Neural progenitor cell (in vitro differentiated cells): ENCODE data around the gene TTC39A. TPM values are rescaled to one million over a fixed set of nuclear protein-coding genes. Genes with fewer than 3 reads are reported as not detected.
A peak's percentile ranks its signal among the peaks of the same experiment; 100 is the strongest.

Source experiments
- DNase-seq: peaks from one replicate; pipeline ENCODE4 v3.0.0-alpha.2; 2016; ENCODE audit warnings: low spot score
- H2AFZ ChIP-seq: fragments of 200-600 bp; sonication (generic); replicated peaks from 2 replicates; pipeline ENCODE4 v1.6.1; 2016; ENCODE audit warnings: antibody characterized with exemption
- H3F3A ChIP-seq: fragments of 200-600 bp; sonication (generic); 2 replicates; pipeline ENCODE4 v1.6.1; 2016; ENCODE audit warnings: antibody characterized with exemption, low read depth
- H3K27ac ChIP-seq: fragments of 200-600 bp; sonication (generic); 2 replicates; pipeline ENCODE4 v1.5.1; 2016; ENCODE audit warnings: mild to moderate bottlenecking
- H3K27me3 ChIP-seq: fragments of 200-600 bp; sonication (generic); 2 replicates; pipeline ENCODE4 v1.6.1; 2016; ENCODE audit warnings: mild to moderate bottlenecking, moderate library complexity
- H3K36me3 ChIP-seq: fragments of 200-600 bp; sonication (generic); 2 replicates; pipeline ENCODE4 v1.5.1; 2016
- H3K4me1 ChIP-seq: fragments of 200-600 bp; sonication (generic); 2 replicates; pipeline ENCODE4 v1.6.1; 2016; ENCODE audit warnings: mixed run types
- H3K4me2 ChIP-seq: fragments of 200-600 bp; sonication (generic); 2 replicates; pipeline ENCODE4 v1.6.1; 2016
- H3K4me3 ChIP-seq: fragments of 200-600 bp; sonication (generic); 2 replicates; pipeline ENCODE4 v1.5.1; 2016
- H3K79me2 ChIP-seq: fragments of 200-600 bp; sonication (generic); 2 replicates; pipeline ENCODE4 v1.6.1; 2016; ENCODE audit warnings: low read depth
- H3K9ac ChIP-seq: fragments of 200-600 bp; sonication (generic); 2 replicates; pipeline ENCODE4 v1.6.1; 2016
- H3K9me3 ChIP-seq: fragments of 200-600 bp; sonication (generic); 2 replicates; pipeline ENCODE4 v1.5.1; 2016; ENCODE audit warnings: low read depth
- H4K20me1 ChIP-seq: fragments of 200-600 bp; sonication (generic); 2 replicates; pipeline ENCODE4 v1.6.1; 2016; ENCODE audit warnings: low read depth
- H3K27ac Mint-ChIP-seq: 3 replicates; pipeline ENCODE4 v1.8.0; 2021; ENCODE audit warnings: mixed read lengths
- H3K27me3 Mint-ChIP-seq: 2 replicates; pipeline ENCODE4 v1.8.0; 2022; ENCODE audit warnings: low read depth, mild to moderate bottlenecking, inconsistent platforms, moderate library complexity, mixed read lengths; ENCODE audit not compliant: insufficient read depth
- H3K36me3 Mint-ChIP-seq: 3 replicates; pipeline ENCODE4 v1.8.0; 2021; ENCODE audit warnings: mixed read lengths
- H3K4me1 Mint-ChIP-seq: 3 replicates; pipeline ENCODE4 v1.8.0; 2021; ENCODE audit warnings: mixed read lengths
- H3K4me3 Mint-ChIP-seq: 3 replicates; pipeline ENCODE4 v1.8.0; 2021; ENCODE audit warnings: mild to moderate bottlenecking, moderate library complexity, mixed read lengths
- H3K9me3 Mint-ChIP-seq: 3 replicates; pipeline ENCODE4 v1.8.0; 2020; ENCODE audit warnings: mixed read lengths
- EZH2 ChIP-seq: fragments of 200-600 bp; sonication (generic); IDR thresholded peaks from 2 replicates; pipeline ENCODE4 v1.6.1; 2017; ENCODE audit warnings: antibody characterized with exemption, mild to moderate bottlenecking, moderate library complexity
- EZH2phosphoT487 ChIP-seq: fragments of 200-600 bp; sonication (generic); IDR thresholded peaks from 2 replicates; pipeline ENCODE4 v1.6.1; 2017; ENCODE audit warnings: antibody characterized with exemption
- total RNA-seq: library from RNA; depleted of rRNA; stranded (reverse); fragments of >200 nt; gene quantifications from 2 replicates; pipeline ENCODE4 v1.2.3, GENCODE V29; 2015; ENCODE audit warnings: low replicate concordance
- TF ChIP-seq, protein P1 (sequence below): fragments of 200-600 bp; sonication (generic); IDR thresholded peaks from 2 replicates; pipeline ENCODE4 v1.5.1; 2017; ENCODE audit warnings: antibody characterized with exemption, mild to moderate bottlenecking

The TTC39A gene
- total RNA-seq, 1 donor from 2014 or later: 0.94 TPM

DNA sequence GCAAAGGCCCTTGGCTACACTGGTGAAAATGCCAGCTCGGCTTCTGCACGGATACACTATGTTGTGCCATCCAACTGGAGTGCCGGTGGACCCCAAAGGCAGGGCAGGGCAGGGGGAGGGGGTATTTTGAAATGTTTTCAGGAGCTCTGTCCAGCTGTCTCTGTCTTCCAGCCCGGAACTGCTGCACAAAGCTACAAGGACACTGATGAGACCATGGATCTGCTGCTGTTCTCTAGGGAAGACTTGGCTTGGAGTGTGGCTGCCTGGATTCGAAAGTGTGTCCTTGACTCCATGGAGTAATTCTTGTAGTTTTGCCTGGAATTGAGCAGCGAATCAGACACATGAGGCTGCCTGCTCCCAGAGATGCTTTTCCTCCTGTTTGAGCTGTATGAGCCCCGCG, 42.4 kb downstream of the TTC39A start:
- Histone ChIP-seq H3K79me2 (no peaks in the 10 kb centered on the region), H3K4me2 (no peak overlapping the region), H3K9ac (no peak overlapping the region), H3K27ac (no peak overlapping the region), H2AFZ (no peak overlapping the region), H3K36me3 (no peaks in the 10 kb centered on the region), H3K9me3 (no peaks in the 10 kb centered on the region), H4K20me1 (peaks cover 7% of the 10 kb centered on the region), H3F3A (peaks cover 11% of the 10 kb centered on the region), H3K4me1 (peaks cover 12% of the 10 kb centered on the region), H3K4me3 (no peak overlapping the region), H3K27me3 (no peaks in the 10 kb centered on the region)
- Mint-ChIP-seq H3K36me3 (no peaks in the 10 kb centered on the region), H3K4me1 (peaks cover 7% of the 10 kb centered on the region), H3K4me3 (no peak overlapping the region), H3K9me3 (no peaks in the 10 kb centered on the region), H3K27ac (no peak overlapping the region), H3K27me3 (peaks cover 3% of the 10 kb centered on the region)
- DNase-seq: no peak
- TF ChIP-seq EZH2 (no peak), EZH2phosphoT487 (no peak)
- TF ChIP-seq, protein P1, sequence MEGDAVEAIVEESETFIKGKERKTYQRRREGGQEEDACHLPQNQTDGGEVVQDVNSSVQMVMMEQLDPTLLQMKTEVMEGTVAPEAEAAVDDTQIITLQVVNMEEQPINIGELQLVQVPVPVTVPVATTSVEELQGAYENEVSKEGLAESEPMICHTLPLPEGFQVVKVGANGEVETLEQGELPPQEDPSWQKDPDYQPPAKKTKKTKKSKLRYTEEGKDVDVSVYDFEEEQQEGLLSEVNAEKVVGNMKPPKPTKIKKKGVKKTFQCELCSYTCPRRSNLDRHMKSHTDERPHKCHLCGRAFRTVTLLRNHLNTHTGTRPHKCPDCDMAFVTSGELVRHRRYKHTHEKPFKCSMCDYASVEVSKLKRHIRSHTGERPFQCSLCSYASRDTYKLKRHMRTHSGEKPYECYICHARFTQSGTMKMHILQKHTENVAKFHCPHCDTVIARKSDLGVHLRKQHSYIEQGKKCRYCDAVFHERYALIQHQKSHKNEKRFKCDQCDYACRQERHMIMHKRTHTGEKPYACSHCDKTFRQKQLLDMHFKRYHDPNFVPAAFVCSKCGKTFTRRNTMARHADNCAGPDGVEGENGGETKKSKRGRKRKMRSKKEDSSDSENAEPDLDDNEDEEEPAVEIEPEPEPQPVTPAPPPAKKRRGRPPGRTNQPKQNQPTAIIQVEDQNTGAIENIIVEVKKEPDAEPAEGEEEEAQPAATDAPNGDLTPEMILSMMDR: no peak

DNA sequence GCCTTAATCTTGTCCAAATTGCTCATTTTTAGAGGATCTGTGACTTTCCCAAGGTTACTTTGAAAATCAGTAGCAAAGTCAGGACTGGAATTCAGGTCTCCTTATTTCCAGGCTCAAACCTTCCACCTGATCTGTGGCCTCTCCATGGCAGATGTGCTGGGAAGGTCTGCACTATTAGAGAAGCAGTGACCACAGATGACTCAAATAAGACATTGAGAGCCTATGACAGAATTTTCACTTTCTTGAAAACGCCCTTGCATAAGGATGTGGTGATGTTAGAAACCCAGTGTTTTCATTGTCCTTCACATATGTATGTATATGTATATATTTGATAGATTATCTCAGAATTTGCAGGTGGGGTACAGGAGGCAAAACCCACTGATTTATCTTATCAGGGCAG, 45.3 kb downstream of the TTC39A start:
- H3K4me3 Mint-ChIP-seq: no peak overlapping the region
- peak overlapping the region; percentile 54 for H3K4me2 ChIP-seq
- DNase-seq: no peak
- no peaks in the 10 kb centered on the region for H3K27me3 ChIP-seq
- no peak overlapping the region for H2AFZ ChIP-seq
- H3K9me3 ChIP-seq: no peaks in the 10 kb centered on the region
- no peaks in the 10 kb centered on the region for H3K79me2 ChIP-seq
- H3K4me1 ChIP-seq: peaks cover 12% of the 10 kb centered on the region
- H3K4me3 ChIP-seq: no peak overlapping the region
- H3K27ac Mint-ChIP-seq: no peak overlapping the region
- no peaks in the 10 kb centered on the region for H3K9me3 Mint-ChIP-seq
- H3K36me3 Mint-ChIP-seq: peaks cover 2% of the 10 kb centered on the region
- H3K27ac ChIP-seq: no peak overlapping the region
- TF ChIP-seq EZH2: no peak
- TF ChIP-seq EZH2phosphoT487: no peak
- TF ChIP-seq, protein P1: no peak
- peaks cover 3% of the 10 kb centered on the region for H3K27me3 Mint-ChIP-seq
- peaks cover 7% of the 10 kb centered on the region for H4K20me1 ChIP-seq
- no peak overlapping the region for H3K9ac ChIP-seq
- peaks cover 11% of the 10 kb centered on the region for H3F3A ChIP-seq
- peaks cover 7% of the 10 kb centered on the region for H3K4me1 Mint-ChIP-seq
- no peaks in the 10 kb centered on the region for H3K36me3 ChIP-seq

DNA sequence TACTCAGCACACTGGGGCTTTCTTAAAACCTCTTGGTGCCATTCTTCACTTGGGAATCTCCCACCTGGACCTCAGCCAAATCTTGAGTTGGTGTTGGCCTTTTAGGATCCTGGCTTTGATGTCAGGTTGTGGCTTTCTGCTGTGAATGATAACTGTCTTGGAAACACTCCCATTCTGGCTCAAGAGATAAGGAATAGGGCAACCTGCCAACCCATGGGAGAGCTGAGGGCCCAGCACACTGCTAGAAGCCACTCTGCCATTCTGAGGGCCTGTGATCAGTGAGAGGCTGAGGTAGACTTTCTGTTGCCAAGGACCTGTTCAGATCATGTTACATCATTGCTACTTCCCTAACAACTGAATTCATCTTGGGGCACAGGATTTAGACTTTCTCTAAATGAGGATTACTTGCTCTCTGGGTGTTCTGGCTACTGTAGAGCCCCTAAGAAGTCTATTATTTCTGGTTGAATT, 45.8 kb downstream of the TTC39A start:
- no peaks in the 10 kb centered on the region for H3K79me2 ChIP-seq
- peak overlapping the region; percentile 54 for H3K4me2 ChIP-seq
- no peak overlapping the region for H2AFZ ChIP-seq
- peaks cover 7% of the 10 kb centered on the region for H3K4me1 Mint-ChIP-seq
- H3K4me1 ChIP-seq: peaks cover 12% of the 10 kb centered on the region
- no peak overlapping the region for H3K4me3 ChIP-seq
- H3K27ac ChIP-seq: no peak overlapping the region
- peak; percentile 40 for DNase-seq
- no peaks in the 10 kb centered on the region for H3K9me3 ChIP-seq
- H3F3A ChIP-seq: peaks cover 11% of the 10 kb centered on the region
- H3K4me3 Mint-ChIP-seq: no peak overlapping the region
- H3K36me3 Mint-ChIP-seq: peaks cover 2% of the 10 kb centered on the region
- H3K27me3 ChIP-seq: no peaks in the 10 kb centered on the region
- TF ChIP-seq EZH2 (no peak), EZH2phosphoT487 (no peak)
- TF ChIP-seq, protein P1: no peak
- no peak overlapping the region for H3K9ac ChIP-seq
- H3K36me3 ChIP-seq: no peaks in the 10 kb centered on the region
- H3K27ac Mint-ChIP-seq: peak overlapping the region; percentile 33
- no peaks in the 10 kb centered on the region for H3K9me3 Mint-ChIP-seq
- peaks cover 7% of the 10 kb centered on the region for H4K20me1 ChIP-seq
- peaks cover 2% of the 10 kb centered on the region for H3K27me3 Mint-ChIP-seq
